ENCODE results near the gene GEMIN7. TPM values are rescaled to one million over a fixed set of nuclear protein-coding genes. Genes with fewer than 3 reads are reported as not detected.

Gene GEMIN7
- total RNA-seq, 1 donor from 2014 or later = 21.7 TPM

DNA sequence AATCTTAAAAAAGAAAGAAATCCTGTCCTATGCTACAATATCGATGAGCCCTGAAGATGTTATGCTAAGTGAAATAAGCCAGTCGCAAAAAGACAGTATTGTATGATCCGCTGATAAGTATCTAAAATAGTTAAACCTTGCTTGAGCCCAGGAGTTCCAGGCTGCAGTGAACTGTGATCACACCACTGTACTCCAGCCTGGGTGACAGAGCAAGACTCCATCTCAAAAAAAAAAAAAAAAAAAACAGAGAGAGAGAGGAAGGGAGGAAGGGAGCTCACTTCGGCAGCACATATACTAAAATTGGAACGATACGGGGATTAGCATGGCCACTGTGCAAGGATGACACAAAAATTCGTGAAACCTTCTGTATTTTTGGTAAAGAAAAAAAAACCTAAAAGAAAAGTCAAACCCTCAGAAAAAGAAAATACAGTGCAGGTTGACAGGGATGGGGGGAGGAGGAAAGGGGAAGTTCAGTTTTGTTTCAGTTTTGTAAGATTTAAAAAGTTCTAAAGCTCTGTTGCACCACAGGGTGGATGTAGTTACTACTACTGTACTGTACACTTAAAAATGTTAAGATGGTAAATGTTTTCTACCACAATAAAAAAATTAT is 31.8 kb upstream of the GEMIN7 start:
- Mint-ChIP-seq H3K4me1 (ENCODE audit: low read depth) (peaks cover 10% of the 10 kb centered on the region), H3K9me3 (ENCODE audit: low read depth) (no peaks in the 10 kb centered on the region), H3K27me3 (ENCODE audit: low read depth) (no peaks in the 10 kb centered on the region), H3K27ac (ENCODE audit: unreplicated experiment) (no peak overlapping the region), H3K36me3 (ENCODE audit: low read depth) (peaks cover 6% of the 10 kb centered on the region), H3K4me3 (ENCODE audit: unreplicated experiment) (no peak overlapping the region)
- no peak for TF ChIP-seq CTCF (IDR thresholded peaks at IDR 0.05)
- DNase-seq (ENCODE audit: low spot score) = no peak

DNA sequence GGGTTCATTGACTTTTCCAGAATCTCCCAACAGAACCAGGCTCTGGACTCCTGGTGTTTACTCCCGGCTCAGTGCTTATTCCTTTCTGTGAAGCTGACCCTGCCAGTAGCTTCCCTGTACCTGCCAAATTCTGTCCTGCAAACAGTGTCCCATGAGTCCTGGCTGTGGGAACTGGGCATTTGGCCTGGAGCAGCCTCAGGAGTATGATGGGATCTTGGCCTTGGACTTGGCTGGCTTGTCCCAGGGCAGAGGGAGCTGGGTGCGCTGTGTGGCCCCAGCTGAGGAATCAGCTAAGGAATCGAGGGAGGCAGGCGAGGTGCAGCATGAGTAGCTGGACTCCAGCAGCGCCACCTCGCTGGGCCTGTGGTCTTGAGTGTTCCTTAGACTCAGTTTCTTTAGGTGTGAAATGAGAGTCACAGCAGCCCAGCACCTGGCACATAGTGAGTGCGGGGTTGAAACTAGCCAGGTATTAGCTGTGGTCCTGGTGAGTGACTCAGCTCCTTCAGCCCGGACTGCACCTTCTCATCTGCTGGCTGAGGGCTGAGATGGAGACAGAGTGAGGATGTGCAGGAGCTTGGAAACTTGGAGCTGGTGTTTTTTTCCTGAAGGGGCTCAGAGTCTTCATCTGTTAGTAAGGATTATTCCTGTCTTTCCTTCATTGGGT is 29.9 kb upstream of the GEMIN7 start:
- Mint-ChIP-seq H3K27ac (ENCODE audit: unreplicated experiment) (peak overlapping the region; percentile 63), H3K4me3 (ENCODE audit: unreplicated experiment) (no peak overlapping the region), H3K36me3 (ENCODE audit: low read depth) (peaks cover 9% of the 10 kb centered on the region), H3K4me1 (ENCODE audit: low read depth) (peaks cover 10% of the 10 kb centered on the region), H3K9me3 (ENCODE audit: low read depth) (no peaks in the 10 kb centered on the region), H3K27me3 (ENCODE audit: low read depth) (no peaks in the 10 kb centered on the region)
- DNase-seq (ENCODE audit: low spot score) = no peak
- no peak for TF ChIP-seq CTCF (IDR thresholded peaks at IDR 0.05)

- Mint-ChIP-seq H3K9me3 (ENCODE audit: low read depth) (no peaks in the 10 kb centered on the region), H3K4me1 (ENCODE audit: low read depth) (peaks cover 10% of the 10 kb centered on the region), H3K27ac (ENCODE audit: unreplicated experiment) (no peak overlapping the region), H3K36me3 (ENCODE audit: low read depth) (peaks cover 11% of the 10 kb centered on the region), H3K27me3 (ENCODE audit: low read depth) (no peaks in the 10 kb centered on the region), H3K4me3 (ENCODE audit: unreplicated experiment) (no peak overlapping the region)
- DNase-seq (ENCODE audit: low spot score) = no peak
- no peak for TF ChIP-seq CTCF (IDR thresholded peaks at IDR 0.05)
Measured at GRCh38 chr19:45050036-45050435, 29.0 kb upstream of the GEMIN7 start.

GRCh38 chr19:45051929-45052579 is 27.0 kb upstream of the GEMIN7 start:
- H3K4me1 Mint-ChIP-seq (ENCODE audit: low read depth) = peaks cover 10% of the 10 kb centered on the region
- H3K36me3 Mint-ChIP-seq (ENCODE audit: low read depth) = peaks cover 11% of the 10 kb centered on the region
- no peak for TF ChIP-seq CTCF (IDR thresholded peaks at IDR 0.05)
- DNase-seq (ENCODE audit: low spot score) = peak; percentile 69
- H3K27me3 Mint-ChIP-seq (ENCODE audit: low read depth) = no peaks in the 10 kb centered on the region
- H3K27ac Mint-ChIP-seq (ENCODE audit: unreplicated experiment) = no peak overlapping the region
- no peak overlapping the region for H3K4me3 Mint-ChIP-seq (ENCODE audit: unreplicated experiment)
- no peaks in the 10 kb centered on the region for H3K9me3 Mint-ChIP-seq (ENCODE audit: low read depth)

DNA sequence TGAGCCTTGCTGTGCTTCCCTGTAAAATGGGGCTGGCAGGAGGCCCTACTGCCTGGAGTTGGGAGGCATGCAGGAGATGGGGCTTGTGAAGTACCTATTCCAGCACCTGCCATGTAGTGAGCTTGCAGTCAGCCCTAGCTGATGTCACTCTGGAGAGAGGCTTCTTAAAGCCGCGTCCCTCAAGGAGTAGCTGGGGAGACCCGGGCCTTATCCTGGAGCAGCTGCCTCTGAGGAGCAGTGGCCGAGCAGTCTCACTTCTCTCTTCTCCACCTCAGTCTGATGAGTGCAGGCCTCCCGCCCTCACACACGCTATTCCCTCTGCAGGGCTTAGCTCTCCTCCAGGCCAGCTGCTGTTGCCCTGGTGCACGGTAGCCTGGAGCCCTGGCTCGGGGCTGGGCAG is 22.2 kb upstream of the GEMIN7 start:
- DNase-seq (ENCODE audit: low spot score) = no peak
- Mint-ChIP-seq H3K4me3 (ENCODE audit: unreplicated experiment) (no peak overlapping the region), H3K4me1 (ENCODE audit: low read depth) (peaks cover 4% of the 10 kb centered on the region), H3K27ac (ENCODE audit: unreplicated experiment) (no peak overlapping the region), H3K9me3 (ENCODE audit: low read depth) (no peaks in the 10 kb centered on the region), H3K36me3 (ENCODE audit: low read depth) (peaks cover 38% of the 10 kb centered on the region), H3K27me3 (ENCODE audit: low read depth) (no peaks in the 10 kb centered on the region)
- no peak for TF ChIP-seq CTCF (IDR thresholded peaks at IDR 0.05)
